GM19372 (cell line): Measurements from ENCODE around the gene WBP1.

ENCODE experiments used
- ATAC-seq: cut with Tn5 transposase; IDR thresholded peaks from one replicate; pipeline ENCODE4 v1.9.1; 2021; ENCODE audit warnings: mild to moderate bottlenecking, low read depth, moderate library complexity; ENCODE audit not compliant: unreplicated experiment

WBP1 gene

GRCh38 chr2:74501335-74502071 is 43.3 kb downstream of the WBP1 start:
- no peak for ATAC-seq

GRCh38 chr2:74502147-74502719 is 44.0 kb downstream of the WBP1 start:
- ATAC-seq = no peak

GRCh38 chr2:74502720-74503505 is 44.7 kb downstream of the WBP1 start:
- ATAC-seq = no peak

- ATAC-seq = no peak
Measured at GRCh38 chr2:74503506-74504475, 45.6 kb downstream of the WBP1 start.

GRCh38 chr2:74504591-74504990 is 46.4 kb downstream of the WBP1 start:
- ATAC-seq = no peak

GRCh38 chr2:74505448-74506246 is 47.4 kb downstream of the WBP1 start:
- ATAC-seq = no peak

GRCh38 chr2:74507145-74507925 is 49.1 kb downstream of the WBP1 start, which contains the start of gene PCGF1:
Gene PCGF1, minus strand, starts transcription at chr2:74507695. Its CDS starts 27 bp downstream, at chr2:74507668.
- peak; percentile 91 for ATAC-seq

GRCh38 chr2:74507926-74508520 is 49.8 kb downstream of the WBP1 start:
- peak; percentile 7 for ATAC-seq

GRCh38 chr2:74510272-74510671 is 52.0 kb downstream of the WBP1 start:
- ATAC-seq = no peak
